SK-N-SH treated with all-trans-retinoic acid at 6 μM for 48 hours (cell line): Measurements from ENCODE around the gene NCAM1.

Source experiments
- BACH2 ChIP-seq: fragments of 250-450 bp; sonication (Bioruptor Pico); IDR thresholded peaks from 2 replicates; pipeline ENCODE4 v1.9.0; 2021; ENCODE audit warnings: mild to moderate bottlenecking, borderline replicate concordance
- ESRRG ChIP-seq: fragments of 250-450 bp; sonication (Bioruptor Pico); IDR thresholded peaks from 2 replicates; pipeline ENCODE4 v1.6.1; 2021; ENCODE audit warnings: mild to moderate bottlenecking
- ZFP3 ChIP-seq: fragments of 250-450 bp; sonication (Bioruptor Pico); IDR thresholded peaks from 2 replicates; pipeline ENCODE4 v1.5.0; 2020; ENCODE audit warnings: mild to moderate bottlenecking, moderate library complexity
- ZNF8 ChIP-seq: fragments of 450-650 bp; formaldehyde crosslinking; IDR thresholded peaks from 2 replicates; pipeline ENCODE4 v1.5.0; 2020; ENCODE audit warnings: mild to moderate bottlenecking, moderate library complexity
- TF ChIP-seq, protein P1 (sequence below): fragments of 250-450 bp; sonication (Bioruptor Pico); IDR thresholded peaks from 2 replicates; pipeline ENCODE4 v1.8.0; 2020; ENCODE audit warnings: mild to moderate bottlenecking, moderate library complexity, borderline replicate concordance

DNA sequence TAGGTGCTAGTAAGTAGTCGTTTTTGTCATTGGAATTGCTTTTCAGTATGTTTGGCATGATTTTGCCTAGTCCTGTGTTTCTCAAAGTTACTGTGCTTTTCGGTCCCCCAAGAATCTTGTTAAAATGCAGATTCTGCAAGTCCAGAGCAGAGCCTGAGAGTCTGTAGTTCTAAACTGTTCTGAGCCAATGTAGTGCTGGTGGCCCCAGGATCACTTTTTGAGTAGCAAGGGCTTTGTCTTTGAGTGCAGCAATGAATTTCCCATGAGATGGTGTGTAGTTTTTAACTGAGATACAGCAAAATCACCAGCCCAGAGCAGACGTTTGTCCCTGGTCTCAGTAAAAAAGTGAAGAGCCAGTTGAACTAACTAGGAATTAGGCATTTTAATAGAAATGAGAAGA lies 122.4 kb downstream of the NCAM1 start:
- TF ChIP-seq ZNF8 (CRISPR knock-in tag) (no peak), ZFP3 (no peak), ESRRG (CRISPR knock-in tag) (no peak), BACH2 (CRISPR knock-in tag) (no peak)
- TF ChIP-seq, protein P1, sequence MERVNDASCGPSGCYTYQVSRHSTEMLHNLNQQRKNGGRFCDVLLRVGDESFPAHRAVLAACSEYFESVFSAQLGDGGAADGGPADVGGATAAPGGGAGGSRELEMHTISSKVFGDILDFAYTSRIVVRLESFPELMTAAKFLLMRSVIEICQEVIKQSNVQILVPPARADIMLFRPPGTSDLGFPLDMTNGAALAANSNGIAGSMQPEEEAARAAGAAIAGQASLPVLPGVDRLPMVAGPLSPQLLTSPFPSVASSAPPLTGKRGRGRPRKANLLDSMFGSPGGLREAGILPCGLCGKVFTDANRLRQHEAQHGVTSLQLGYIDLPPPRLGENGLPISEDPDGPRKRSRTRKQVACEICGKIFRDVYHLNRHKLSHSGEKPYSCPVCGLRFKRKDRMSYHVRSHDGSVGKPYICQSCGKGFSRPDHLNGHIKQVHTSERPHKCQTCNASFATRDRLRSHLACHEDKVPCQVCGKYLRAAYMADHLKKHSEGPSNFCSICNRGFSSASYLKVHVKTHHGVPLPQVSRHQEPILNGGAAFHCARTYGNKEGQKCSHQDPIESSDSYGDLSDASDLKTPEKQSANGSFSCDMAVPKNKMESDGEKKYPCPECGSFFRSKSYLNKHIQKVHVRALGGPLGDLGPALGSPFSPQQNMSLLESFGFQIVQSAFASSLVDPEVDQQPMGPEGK, result no peak
